ENCODE measurements around the gene FGF22.

The FGF22 gene

DNA sequence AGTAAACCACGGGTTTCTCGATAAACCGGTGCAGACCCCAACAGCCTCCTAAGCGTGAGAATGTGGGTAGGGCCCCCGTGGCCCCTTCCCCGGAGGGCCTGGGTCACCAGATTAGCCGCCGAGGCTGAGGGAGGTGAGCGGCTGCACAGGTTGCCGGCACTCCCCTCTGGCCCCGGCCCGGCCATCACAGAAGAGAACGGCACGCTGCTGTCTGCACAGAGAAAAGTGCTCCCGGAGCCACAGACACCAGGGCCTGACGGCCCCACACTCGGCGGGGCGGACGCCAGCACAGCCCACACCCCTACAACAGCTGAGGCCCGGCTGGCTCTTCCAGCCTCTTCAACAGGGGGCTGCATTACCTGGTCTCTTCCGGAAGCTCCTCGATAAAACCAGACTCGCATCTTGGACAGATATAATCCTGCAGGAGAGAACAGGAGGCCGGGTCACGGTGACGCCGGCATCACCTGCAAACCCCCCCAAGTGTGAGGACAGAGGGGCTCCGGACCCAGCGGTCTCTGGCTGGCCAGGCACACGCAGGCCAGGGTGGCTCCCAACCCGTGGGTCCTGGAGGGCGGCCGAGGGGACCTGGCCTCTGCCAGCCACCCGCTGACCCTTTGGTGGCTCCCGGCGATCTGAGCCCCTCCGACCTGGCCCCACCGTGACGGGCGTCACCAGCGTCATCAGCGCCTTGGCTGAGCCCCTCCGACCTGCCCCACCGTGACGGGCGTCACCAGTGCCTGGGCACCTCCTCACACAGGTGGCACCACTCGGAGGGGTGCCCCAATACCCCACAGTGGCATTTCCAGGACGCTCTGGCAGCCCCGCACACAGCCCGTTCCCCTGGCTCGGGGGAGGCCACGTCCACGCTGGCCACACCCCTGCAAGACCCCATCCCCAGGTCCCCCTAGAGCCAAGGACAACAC is 13.0 kb downstream of the FGF22 start:
- H3K27ac ChIP-seq: no peak overlapping the region
- TF ChIP-seq, protein P1, sequence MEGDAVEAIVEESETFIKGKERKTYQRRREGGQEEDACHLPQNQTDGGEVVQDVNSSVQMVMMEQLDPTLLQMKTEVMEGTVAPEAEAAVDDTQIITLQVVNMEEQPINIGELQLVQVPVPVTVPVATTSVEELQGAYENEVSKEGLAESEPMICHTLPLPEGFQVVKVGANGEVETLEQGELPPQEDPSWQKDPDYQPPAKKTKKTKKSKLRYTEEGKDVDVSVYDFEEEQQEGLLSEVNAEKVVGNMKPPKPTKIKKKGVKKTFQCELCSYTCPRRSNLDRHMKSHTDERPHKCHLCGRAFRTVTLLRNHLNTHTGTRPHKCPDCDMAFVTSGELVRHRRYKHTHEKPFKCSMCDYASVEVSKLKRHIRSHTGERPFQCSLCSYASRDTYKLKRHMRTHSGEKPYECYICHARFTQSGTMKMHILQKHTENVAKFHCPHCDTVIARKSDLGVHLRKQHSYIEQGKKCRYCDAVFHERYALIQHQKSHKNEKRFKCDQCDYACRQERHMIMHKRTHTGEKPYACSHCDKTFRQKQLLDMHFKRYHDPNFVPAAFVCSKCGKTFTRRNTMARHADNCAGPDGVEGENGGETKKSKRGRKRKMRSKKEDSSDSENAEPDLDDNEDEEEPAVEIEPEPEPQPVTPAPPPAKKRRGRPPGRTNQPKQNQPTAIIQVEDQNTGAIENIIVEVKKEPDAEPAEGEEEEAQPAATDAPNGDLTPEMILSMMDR (IDR thresholded peaks at IDR 0.05): no peak
- no peak for TF ChIP-seq ZFX (IDR thresholded peaks at IDR 0.05; ENCODE audit: borderline replicate concordance)

GRCh38 chr19:653425-653824 is 13.7 kb downstream of the FGF22 start:
- no peak overlapping the region for H3K27ac ChIP-seq
- TF ChIP-seq, protein P1 (IDR thresholded peaks at IDR 0.05): no peak
- TF ChIP-seq ZFX (IDR thresholded peaks at IDR 0.05; ENCODE audit: borderline replicate concordance): no peak

DNA sequence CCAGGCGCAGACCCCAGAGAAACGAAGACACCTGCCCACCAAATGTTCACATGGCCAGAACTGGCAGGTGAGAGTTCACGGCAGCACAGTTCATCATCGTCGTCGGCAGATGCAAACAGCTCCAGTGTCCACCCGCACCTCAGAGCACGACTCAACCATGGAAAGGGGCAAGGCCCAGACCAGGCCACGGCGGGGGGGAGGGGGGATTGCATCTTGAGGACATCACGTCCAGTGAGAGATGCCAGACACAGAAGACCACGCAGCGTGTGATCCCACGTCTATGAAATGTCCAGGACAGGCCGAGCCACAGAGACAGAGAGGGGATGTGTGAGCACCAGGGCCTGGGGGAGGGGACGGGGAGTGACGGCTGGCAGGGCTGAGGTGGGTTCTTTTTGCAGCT is 16.0 kb downstream of the FGF22 start:
- H3K27ac ChIP-seq: no peak overlapping the region

GRCh38 chr19:656751-657559 is 17.3 kb downstream of the FGF22 start:
- TF ChIP-seq, protein P1 (IDR thresholded peaks at IDR 0.05): no peak
- no peak for TF ChIP-seq ZFX (IDR thresholded peaks at IDR 0.05; ENCODE audit: borderline replicate concordance)
- no peak overlapping the region for H3K27ac ChIP-seq

More for the DNA sequence above, 16.0 kb downstream of the FGF22 start:
- TF ChIP-seq, protein P1 (IDR thresholded peaks at IDR 0.05): no peak
- TF ChIP-seq ZFX (IDR thresholded peaks at IDR 0.05; ENCODE audit: borderline replicate concordance): no peak

- no peak for TF ChIP-seq ZFX (IDR thresholded peaks at IDR 0.05; ENCODE audit: borderline replicate concordance)
- TF ChIP-seq, protein P1 (IDR thresholded peaks at IDR 0.05): no peak
- H3K27ac ChIP-seq: no peak overlapping the region
Observed at GRCh38 chr19:657611-658010, 17.9 kb downstream of the FGF22 start.

DNA sequence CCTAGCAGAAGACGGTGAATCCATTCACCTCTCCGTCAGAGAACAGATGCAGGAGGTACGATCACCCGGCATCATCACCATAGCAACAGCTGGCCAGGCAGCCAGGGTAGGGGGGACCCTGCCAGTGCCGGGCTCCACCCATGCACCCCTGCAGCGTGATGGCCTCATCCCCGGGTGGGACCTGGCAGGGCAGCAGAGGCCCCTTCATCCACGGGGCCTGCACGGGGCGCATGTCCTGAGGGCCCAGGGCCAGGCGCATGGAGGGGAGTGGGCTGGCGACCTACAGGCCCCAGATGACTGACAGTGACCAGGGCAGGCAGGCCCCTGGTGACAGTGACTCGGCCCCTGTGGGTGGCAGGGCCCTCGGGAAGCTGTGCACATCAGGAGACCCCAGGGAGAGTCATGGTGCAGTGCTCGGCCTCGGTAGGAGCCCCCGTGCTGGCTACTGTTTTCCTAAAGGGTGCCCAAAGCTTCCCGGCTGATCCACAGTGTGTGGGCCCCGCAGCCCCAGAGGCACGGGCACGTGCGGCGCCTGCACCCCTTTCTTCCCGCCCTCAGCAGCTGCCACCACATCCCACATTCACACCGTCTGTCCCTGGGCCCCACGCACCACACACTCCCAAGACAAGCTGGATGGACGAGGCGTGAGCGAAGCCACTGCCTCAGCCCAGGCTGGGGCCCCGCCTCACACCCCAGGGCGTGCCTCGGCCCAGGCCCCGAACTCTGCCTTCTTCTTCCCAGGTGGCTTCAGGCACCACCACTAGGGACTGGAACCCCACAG is 18.6 kb downstream of the FGF22 start:
- H3K27ac ChIP-seq: no peak overlapping the region
- no peak for TF ChIP-seq ZFX (IDR thresholded peaks at IDR 0.05; ENCODE audit: borderline replicate concordance)
- TF ChIP-seq, protein P1 (IDR thresholded peaks at IDR 0.05): no peak
